MM.1S (cell line): ENCODE data around the gene CDH4.

Experiments
- DNase-seq: peaks from one replicate; pipeline ENCODE4 v3.0.0-alpha.2; 2015
- H2AFZ ChIP-seq: fragments of 300-600 bp; sonication (generic); 2 replicates; pipeline ENCODE4 v1.6.0; 2016; ENCODE audit warnings: antibody characterized with exemption, low read length
- H3F3A ChIP-seq: fragments of 300-600 bp; sonication (generic); 2 replicates; pipeline ENCODE4 v1.6.1; 2016; ENCODE audit warnings: mild to moderate bottlenecking, antibody characterized with exemption, low read length, moderate library complexity, mixed read lengths; ENCODE audit not compliant: insufficient read depth
- H3K27ac ChIP-seq: fragments of 300-600 bp; sonication (generic); 2 replicates; pipeline ENCODE4 v1.5.1; 2016; ENCODE audit warnings: mild to moderate bottlenecking, low read length
- H3K27me3 ChIP-seq: fragments of 300-600 bp; sonication (generic); replicated peaks from 2 replicates; pipeline ENCODE4 v1.6.0; 2016; ENCODE audit warnings: low read length; ENCODE audit not compliant: insufficient read depth
- H3K36me3 ChIP-seq: fragments of 300-600 bp; sonication (generic); replicated peaks from 2 replicates; pipeline ENCODE4 v1.6.1; 2016; ENCODE audit warnings: mild to moderate bottlenecking, low read length, mixed read lengths; ENCODE audit not compliant: insufficient read depth
- H3K4me1 ChIP-seq: fragments of 300-600 bp; sonication (generic); 2 replicates; pipeline ENCODE4 v1.6.1; 2016; ENCODE audit warnings: low read length, mixed read lengths
- H3K4me2 ChIP-seq: fragments of 300-600 bp; sonication (generic); 2 replicates; pipeline ENCODE4 v1.6.0; 2016; ENCODE audit warnings: low read depth, low read length
- H3K4me3 ChIP-seq: fragments of 300-600 bp; sonication (generic); 2 replicates; pipeline ENCODE4 v1.5.1; 2016; ENCODE audit warnings: low read length, mixed read lengths
- H3K79me2 ChIP-seq: fragments of 300-600 bp; sonication (generic); 2 replicates; pipeline ENCODE4 v1.6.1; 2016; ENCODE audit warnings: mixed run types, low read length, mixed read lengths
- H3K9ac ChIP-seq: fragments of 300-600 bp; sonication (generic); 2 replicates; pipeline ENCODE4 v1.6.1; 2016; ENCODE audit warnings: low read length, mixed read lengths
- H3K9me2 ChIP-seq: fragments of 300-600 bp; sonication (generic); replicated peaks from 2 replicates; pipeline ENCODE4 v1.6.1; 2016; ENCODE audit warnings: mild to moderate bottlenecking, low read length, mixed read lengths; ENCODE audit not compliant: insufficient read depth
- H3K9me3 ChIP-seq: fragments of 300-600 bp; sonication (generic); replicated peaks from 2 replicates; pipeline ENCODE4 v1.6.1; 2016; ENCODE audit warnings: mild to moderate bottlenecking, low read length, mixed read lengths; ENCODE audit not compliant: insufficient read depth
- H4K20me1 ChIP-seq: fragments of 300-600 bp; sonication (generic); 2 replicates; pipeline ENCODE4 v1.6.1; 2016; ENCODE audit warnings: mild to moderate bottlenecking, low read length, moderate library complexity, mixed read lengths; ENCODE audit not compliant: insufficient read depth
- CTCF ChIP-seq: fragments of 300-600 bp; sonication (generic); IDR thresholded peaks from 2 replicates; pipeline ENCODE4 v1.5.1; 2016; ENCODE audit warnings: antibody characterized with exemption, low read length, mixed read lengths
- EZH2 ChIP-seq: fragments of 300-600 bp; sonication (generic); optimal IDR thresholded peaks from 2 replicates; pipeline ENCODE3; 2017; ENCODE audit warnings: low read depth, mild to moderate bottlenecking, antibody characterized with exemption, low read length, mixed read lengths
- EZH2phosphoT487 ChIP-seq: fragments of 300-600 bp; sonication (generic); IDR thresholded peaks from 2 replicates; pipeline ENCODE4 v1.6.1; 2018; ENCODE audit warnings: antibody characterized with exemption, low read length

CDH4 gene

DNA sequence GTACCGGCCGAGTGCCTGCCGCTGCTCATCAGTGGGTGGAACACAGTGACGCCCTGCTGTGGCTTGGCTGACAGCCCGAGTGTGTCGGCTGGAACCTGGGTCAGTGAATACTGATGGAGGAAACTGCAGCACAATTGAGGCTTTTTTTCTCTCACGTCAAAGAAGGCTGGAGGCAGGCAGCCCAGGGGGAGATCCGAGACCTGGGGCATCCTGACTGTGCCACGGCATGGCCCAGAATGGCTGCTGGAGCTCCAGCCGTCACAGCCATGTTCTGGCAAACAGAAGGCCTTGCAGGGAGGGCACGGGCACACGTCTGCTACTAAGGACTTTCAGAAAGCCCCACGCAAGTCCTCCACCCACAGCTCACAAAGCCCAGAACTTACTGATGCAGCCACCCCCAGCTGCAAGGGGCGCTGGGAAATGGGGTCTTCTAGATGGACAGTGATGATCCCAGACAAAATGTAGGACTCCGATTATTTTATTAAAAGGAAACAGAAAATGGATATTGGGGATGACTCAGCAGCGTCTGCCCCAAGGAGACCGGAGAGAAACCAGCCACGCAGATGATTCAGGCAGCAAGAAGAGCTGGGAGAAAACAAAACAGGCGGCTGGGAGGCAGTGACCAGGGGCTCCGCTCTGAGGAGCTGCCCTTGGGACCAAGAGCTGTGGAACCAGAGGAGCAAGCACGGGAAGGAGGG, 673.6 kb downstream of the CDH4 start:
- Histone ChIP-seq H3K4me1 (no peaks in the 10 kb centered on the region), H3K27ac (no peak overlapping the region), H3K9ac (no peak overlapping the region), H4K20me1 (no peaks in the 10 kb centered on the region), H3K4me2 (no peak overlapping the region), H3K27me3 (peaks cover 89% of the 10 kb centered on the region), H3F3A (no peaks in the 10 kb centered on the region), H3K4me3 (no peak overlapping the region), H3K36me3 (no peaks in the 10 kb centered on the region), H3K9me3 (no peaks in the 10 kb centered on the region), H3K79me2 (no peaks in the 10 kb centered on the region), H3K9me2 (no peaks in the 10 kb centered on the region), H2AFZ (no peak overlapping the region)
- DNase-seq = no peak
- no peak for TF ChIP-seq EZH2phosphoT487
- no peak for TF ChIP-seq CTCF
- no peak for TF ChIP-seq EZH2

DNA sequence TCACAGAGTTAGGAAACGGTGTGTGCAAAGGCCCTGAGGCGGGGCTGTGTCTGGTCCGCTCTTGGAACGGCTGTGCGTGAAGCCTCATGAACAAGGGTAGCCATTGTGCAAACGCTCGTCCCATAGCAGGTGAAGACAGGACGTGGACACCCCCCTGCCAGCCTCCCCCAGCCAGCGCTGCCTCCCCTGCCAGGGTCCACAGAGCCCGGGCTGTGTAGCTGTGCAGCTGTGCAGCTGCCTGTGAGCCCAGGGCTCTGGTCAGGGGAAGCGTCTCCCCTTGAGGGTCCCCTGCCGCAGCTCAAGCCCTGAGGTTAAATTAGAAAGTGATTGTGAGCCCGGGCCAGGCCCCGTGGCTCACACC, 674.2 kb downstream of the CDH4 start:
- H3K27ac ChIP-seq = no peak overlapping the region
- H3K9ac ChIP-seq = no peak overlapping the region
- TF ChIP-seq EZH2 = no peak
- no peak for TF ChIP-seq EZH2phosphoT487
- no peak for TF ChIP-seq CTCF
- H3F3A ChIP-seq = no peaks in the 10 kb centered on the region
- H3K4me1 ChIP-seq = no peaks in the 10 kb centered on the region
- H3K9me3 ChIP-seq = no peaks in the 10 kb centered on the region
- H3K4me2 ChIP-seq = no peak overlapping the region
- DNase-seq = no peak
- no peak overlapping the region for H2AFZ ChIP-seq
- peaks cover 94% of the 10 kb centered on the region for H3K27me3 ChIP-seq
- H3K36me3 ChIP-seq = no peaks in the 10 kb centered on the region
- H3K9me2 ChIP-seq = no peaks in the 10 kb centered on the region
- no peak overlapping the region for H3K4me3 ChIP-seq
- no peaks in the 10 kb centered on the region for H4K20me1 ChIP-seq
- H3K79me2 ChIP-seq = no peaks in the 10 kb centered on the region

DNA sequence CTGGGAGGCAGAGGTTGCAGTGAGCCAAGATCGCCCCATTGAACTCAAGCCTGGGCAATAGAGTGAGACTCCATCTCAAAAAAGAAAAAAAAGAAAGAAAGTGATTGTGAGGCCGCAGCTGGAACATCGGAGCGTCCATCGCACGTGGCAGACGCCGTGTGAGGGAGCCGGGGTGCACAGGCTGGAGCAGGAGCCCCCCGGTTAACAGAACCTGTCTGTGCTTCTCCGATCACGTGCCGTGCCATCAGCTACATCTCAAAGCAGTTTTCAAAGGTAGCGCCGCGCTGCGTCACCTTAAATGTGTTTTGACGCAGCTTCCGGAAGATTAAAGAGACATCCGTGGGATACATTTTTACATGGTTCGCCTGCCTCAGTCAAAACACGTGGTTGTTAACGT, 674.7 kb downstream of the CDH4 start:
- Histone ChIP-seq H3K4me3 (no peak overlapping the region), H3K4me1 (no peaks in the 10 kb centered on the region), H3K4me2 (no peak overlapping the region), H3K9ac (no peak overlapping the region), H3K36me3 (no peaks in the 10 kb centered on the region), H2AFZ (no peak overlapping the region), H3K9me2 (no peaks in the 10 kb centered on the region), H3K9me3 (no peaks in the 10 kb centered on the region), H3K27ac (no peak overlapping the region), H4K20me1 (no peaks in the 10 kb centered on the region), H3F3A (no peaks in the 10 kb centered on the region), H3K79me2 (no peaks in the 10 kb centered on the region), H3K27me3 (peaks cover 98% of the 10 kb centered on the region)
- TF ChIP-seq EZH2 (no peak), CTCF (no peak), EZH2phosphoT487 (no peak)
- DNase-seq = no peak
